ENCODE data around the gene SHANK1.

SHANK1 gene

DNA sequence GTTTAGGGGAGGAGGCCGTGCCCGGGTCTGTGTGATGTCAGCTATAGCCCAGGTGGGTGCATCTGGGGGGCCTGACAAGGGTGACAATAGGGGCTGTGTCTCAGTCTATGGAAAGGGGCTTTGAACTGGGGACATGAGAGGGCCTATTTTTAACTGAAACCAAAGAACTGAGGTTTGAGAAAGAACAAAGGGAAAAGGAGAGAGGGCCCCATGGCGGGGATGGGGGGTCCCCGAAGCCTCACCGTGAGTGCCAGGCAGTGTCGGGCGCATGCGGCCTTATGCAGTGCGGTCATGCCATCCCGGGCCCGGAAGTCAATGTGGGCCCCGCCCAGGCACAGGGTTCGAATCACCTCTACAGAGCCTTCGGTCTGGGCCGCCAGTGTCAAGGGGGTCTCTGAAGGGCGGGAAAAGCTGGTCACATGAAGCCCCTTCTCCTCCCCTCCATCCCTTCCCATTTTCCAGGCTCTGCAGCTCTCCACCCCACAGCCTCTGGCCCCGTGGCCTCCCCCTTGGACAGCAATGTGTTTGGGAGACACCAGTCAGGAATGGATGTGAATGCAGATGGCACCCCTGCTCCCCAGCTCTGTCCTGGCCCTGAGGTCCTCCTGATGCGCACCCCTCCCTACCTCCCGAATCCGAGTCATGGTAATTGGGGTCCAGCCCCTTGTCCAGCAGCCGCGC, 5.9 kb downstream of the SHANK1 start:
- in situ Hi-C loops (cut with MboI; ENCODE audit: low sequenced_read_pairs) = no loop called here

DNA sequence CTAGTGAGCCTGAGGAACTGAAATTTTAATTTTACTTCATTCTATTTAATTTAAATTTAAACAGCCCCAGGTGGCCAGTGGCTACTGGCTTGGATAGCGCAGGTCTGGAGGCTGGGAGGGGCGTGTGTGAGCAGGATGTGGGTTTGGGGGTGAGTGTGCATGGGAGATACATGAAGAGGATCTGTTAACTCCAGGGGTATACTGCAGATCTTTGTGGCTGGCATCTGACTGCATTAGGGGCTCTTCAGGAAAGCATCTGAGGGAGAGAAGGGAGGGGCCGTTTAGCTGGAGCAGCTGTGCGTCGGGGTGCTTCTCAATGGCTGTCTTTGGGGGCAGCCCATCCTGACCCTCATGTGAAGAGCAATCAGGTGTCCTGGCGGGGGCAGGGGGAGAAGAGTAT, 6.8 kb downstream of the SHANK1 start:
- in situ Hi-C loops (cut with MboI; ENCODE audit: low sequenced_read_pairs) = no loop called here

GRCh38 chr19:50711805-50712204, 7.8 kb downstream of the SHANK1 start:
- in situ Hi-C loops (cut with MboI; ENCODE audit: low sequenced_read_pairs) = no loop called here

GRCh38 chr19:50711196-50711595, 8.4 kb downstream of the SHANK1 start:
- in situ Hi-C loops (cut with MboI; ENCODE audit: low sequenced_read_pairs) = no loop called here

DNA sequence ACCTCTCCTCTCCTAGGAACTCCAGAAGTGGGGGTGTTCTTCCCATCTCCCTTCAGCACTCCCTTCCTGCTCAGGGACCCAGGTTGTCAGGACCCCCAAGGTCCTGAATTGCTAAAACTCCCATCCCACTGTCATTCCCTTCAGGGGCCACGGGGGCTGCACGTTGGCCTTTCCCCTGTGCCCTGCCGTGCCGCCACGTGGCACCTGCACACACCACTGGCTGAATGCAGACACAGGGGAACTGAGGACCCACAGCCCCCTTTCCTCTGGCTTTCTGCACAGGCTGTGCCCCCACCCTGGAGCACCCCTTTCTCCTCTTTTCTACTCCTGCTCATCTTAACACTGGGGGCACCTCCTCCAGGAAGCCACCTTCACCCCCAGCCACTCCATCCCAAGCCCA, 9.0 kb downstream of the SHANK1 start:
- in situ Hi-C loops (cut with MboI; ENCODE audit: low sequenced_read_pairs) = no loop called here

- in situ Hi-C loops (cut with MboI; ENCODE audit: low sequenced_read_pairs) = no loop called here
Measured at GRCh38 chr19:50710094-50710493, 9.5 kb downstream of the SHANK1 start.

DNA sequence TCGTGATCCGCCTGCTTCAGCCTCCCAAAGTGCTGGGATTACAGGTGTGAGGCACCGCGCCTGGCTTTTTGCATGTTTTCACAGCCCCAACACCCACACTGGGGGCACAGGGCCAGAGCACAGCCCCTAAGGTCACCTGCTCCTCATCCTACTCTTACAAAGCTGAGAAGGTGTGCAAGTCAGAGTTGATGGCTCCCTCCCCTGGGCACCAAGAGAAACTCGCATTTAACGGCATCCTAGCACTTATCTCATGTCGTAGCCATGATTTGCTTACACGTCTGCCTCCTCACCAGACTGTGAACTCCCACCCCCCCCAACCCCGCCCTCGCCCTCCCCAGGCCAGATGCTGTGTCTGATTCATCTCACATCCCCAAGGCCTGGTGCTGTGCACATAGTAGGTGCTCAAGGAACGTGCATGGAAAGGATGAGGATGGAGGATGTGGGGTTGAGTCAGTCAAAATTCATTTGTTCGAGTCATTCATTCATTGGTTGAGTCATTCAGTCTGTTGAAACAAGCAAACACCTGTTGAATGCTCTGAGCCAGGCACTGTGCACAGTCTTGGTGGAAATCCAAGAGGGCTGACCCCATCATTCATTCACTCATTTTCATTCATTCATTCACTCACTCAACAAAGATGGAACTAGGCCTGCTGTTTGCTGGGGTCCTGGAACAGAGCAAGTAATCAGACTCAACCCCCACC, 11.3 kb downstream of the SHANK1 start:
- in situ Hi-C loops (cut with MboI; ENCODE audit: low sequenced_read_pairs) = no loop called here

- in situ Hi-C loops (cut with MboI; ENCODE audit: low sequenced_read_pairs) = no loop called here
Measured at GRCh38 chr19:50706387-50706786, 13.2 kb downstream of the SHANK1 start.

- in situ Hi-C loops (cut with MboI; ENCODE audit: low sequenced_read_pairs) = no loop called here
Measured at GRCh38 chr19:50705422-50706019, 14.1 kb downstream of the SHANK1 start.

GRCh38 chr19:50703915-50704796, 15.4 kb downstream of the SHANK1 start:
- in situ Hi-C loops (cut with MboI; ENCODE audit: low sequenced_read_pairs) = no loop called here

DNA sequence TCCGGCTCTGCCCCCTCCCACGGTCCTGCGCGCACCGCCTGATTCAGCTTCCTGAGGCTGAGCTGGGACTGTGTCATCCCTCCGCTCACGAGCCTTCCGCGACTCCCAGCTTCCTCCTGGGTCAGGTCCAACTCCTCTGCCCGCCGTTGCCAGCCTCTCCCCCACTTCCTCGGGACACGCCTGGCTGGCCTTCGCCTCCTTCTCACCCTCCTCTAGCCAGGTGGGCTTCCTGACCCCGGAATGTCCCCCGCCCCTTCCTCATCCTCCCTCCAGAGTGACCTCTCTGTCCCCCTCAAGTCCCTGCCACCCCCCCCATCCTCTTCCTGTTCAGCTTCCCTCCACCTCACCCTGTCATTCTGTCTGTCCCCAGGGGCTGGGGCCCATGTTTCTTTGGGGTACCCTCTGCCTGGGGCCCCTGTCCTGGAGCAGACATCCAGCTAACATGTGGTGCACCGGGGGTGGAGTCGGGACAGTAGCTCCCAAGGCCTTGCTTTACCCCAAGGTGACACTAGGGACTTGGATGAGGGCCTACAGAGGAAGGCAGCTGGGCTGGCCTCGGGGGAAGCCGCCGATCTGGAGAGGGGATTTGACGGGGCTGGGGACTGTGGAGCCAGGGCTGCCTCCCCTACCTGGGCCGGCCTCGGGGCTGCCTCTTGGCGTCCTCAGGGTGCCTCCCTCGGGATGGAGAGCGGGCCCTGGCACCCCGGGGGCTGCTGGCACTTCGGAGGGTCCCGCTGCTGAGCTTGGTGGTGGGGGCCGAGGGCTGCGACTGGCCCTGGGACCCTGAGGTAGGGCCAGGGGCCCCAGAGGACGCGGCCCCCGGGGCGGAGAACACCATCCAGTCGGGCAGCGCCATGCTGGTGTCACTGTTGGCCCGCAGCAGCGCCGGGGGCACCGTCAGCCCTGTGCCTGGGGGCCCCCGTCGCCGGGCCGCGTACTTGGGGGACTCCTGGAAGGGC, 16.5 kb downstream of the SHANK1 start:
- in situ Hi-C loops (cut with MboI; ENCODE audit: low sequenced_read_pairs) = no loop called here

GRCh38 chr19:50702158-50702870, 17.3 kb downstream of the SHANK1 start:
- in situ Hi-C loops (cut with MboI; ENCODE audit: low sequenced_read_pairs) = no loop called here

DNA sequence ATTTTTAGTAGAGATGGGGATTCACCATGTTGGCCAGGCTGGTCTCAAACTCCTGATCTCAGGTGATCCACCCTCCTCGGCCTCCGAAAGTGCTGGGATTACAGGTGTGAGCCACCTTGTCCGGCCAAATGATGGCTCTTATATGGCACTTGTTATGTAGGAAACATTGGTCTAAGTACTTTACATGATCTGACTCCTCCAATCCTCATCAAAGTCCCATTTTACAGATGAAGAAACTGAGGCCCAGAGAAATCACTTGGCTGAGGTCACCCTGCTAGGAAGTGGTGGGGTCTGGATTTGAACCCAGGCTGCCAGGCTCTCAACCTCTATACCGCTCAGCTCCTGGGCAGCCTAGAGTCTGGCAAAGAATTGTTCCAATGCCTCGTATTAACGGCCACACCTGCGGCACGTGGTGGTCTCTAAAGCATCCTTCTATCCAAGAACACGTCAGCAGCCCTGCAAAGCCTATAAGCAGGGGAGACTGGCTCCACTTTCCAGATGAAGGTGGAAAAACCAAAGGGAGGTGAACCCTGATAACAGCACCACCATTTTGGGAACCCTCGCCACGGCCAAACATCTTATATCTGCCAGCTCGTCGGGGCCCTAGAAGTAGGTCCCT, 18.1 kb downstream of the SHANK1 start:
- in situ Hi-C loops (cut with MboI; ENCODE audit: low sequenced_read_pairs) = no loop called here

- in situ Hi-C loops (cut with MboI; ENCODE audit: low sequenced_read_pairs) = no loop called here
Measured at GRCh38 chr19:50697414-50698124, 22.0 kb downstream of the SHANK1 start.

DNA sequence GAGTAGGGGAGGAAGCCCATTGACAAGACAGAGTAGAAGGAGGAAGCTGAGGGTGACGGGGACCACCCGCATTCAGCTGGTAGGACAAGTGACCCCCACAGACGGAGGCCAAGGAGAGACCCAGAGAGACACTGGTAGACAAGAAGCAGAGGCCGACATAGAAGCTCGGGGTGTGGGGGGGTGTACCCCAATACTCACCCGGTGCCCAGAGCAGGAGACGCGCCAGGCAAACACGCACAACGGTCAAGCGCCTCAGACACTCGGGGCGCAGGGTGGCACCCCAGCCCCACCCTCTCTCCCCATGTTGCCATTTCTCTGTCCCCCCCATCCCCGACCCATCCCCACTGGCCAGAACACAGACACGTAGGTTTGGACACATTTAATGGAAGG, 23.5 kb downstream of the SHANK1 start:
- in situ Hi-C loops (cut with MboI; ENCODE audit: low sequenced_read_pairs) = no loop called here

- in situ Hi-C loops (cut with MboI; ENCODE audit: low sequenced_read_pairs) = no loop called here
Measured at GRCh38 chr19:50695251-50696093, 24.1 kb downstream of the SHANK1 start.

DNA sequence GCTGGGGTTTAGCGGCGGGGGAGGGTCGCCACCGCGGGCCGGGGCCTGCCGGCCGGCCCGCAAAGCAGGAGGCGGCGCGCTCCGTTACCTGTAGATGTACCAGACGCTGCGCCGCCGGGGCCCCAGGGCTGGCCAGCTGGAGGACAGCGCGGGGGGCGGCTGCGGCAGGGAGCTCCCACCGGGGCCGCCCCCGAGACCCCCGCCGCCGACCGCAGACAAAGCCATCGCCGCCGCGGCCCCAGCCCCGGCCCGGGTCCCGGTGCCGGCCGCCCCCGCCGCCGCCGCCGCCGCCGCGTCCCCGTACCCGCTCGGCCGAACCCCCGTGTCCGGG, 24.8 kb downstream of the SHANK1 start:
- in situ Hi-C loops (cut with MboI; ENCODE audit: low sequenced_read_pairs) = no loop called here
